HG02870 (cell line): ENCODE data around the gene LEFTY2.
"Not testable (repeated sequence)": the region's sequence is repeated elsewhere in the genome, so short reads cannot be mapped to it uniquely, and the experiment has no call there.

Source experiments
- ATAC-seq: cut with Tn5 transposase; IDR thresholded peaks from one replicate; pipeline ENCODE4 v1.9.1; 2021; ENCODE audit warnings: mild to moderate bottlenecking, moderate library complexity; ENCODE audit not compliant: unreplicated experiment

LEFTY2 gene

GRCh38 chr1:225908013-225908640 is 32.9 kb downstream of the LEFTY2 start:
- ATAC-seq, result no peak

GRCh38 chr1:225907341-225907740 is 33.7 kb downstream of the LEFTY2 start:
- no peak for ATAC-seq

- ATAC-seq, result no peak
Observed at GRCh38 chr1:225906467-225906866, 34.6 kb downstream of the LEFTY2 start.

- no peak for ATAC-seq
Observed at GRCh38 chr1:225903623-225904022, 37.4 kb downstream of the LEFTY2 start.

- ATAC-seq, result no peak
Observed at GRCh38 chr1:225899044-225899925, 41.7 kb downstream of the LEFTY2 start.

- ATAC-seq, result no peak
Observed at GRCh38 chr1:225897595-225898514, 43.2 kb downstream of the LEFTY2 start.

- ATAC-seq, result peak; percentile 100
Observed at GRCh38 chr1:225896937-225897549, 44.0 kb downstream of the LEFTY2 start.

GRCh38 chr1:225896494-225896893 is 44.5 kb downstream of the LEFTY2 start:
- no peak for ATAC-seq

- no peak for ATAC-seq
Observed at GRCh38 chr1:225892307-225892706, 48.7 kb downstream of the LEFTY2 start.

- ATAC-seq, result no peak
Observed at GRCh38 chr1:225891229-225891972, 49.6 kb downstream of the LEFTY2 start.

- ATAC-seq, result no peak
Observed at GRCh38 chr1:225890346-225891228, 50.4 kb downstream of the LEFTY2 start.

GRCh38 chr1:225889743-225890142 is 51.3 kb downstream of the LEFTY2 start:
- ATAC-seq, result no peak

- ATAC-seq, result no peak
Observed at GRCh38 chr1:225888898-225889601, 52.0 kb downstream of the LEFTY2 start, which contains the start of gene LEFTY1. TSS of gene LEFTY1 (minus strand) at chr1:225889146. CDS start at chr1:225889066, 80 bp downstream.

GRCh38 chr1:225888289-225888897 is 52.6 kb downstream of the LEFTY2 start:
- no peak for ATAC-seq

- not testable (repeated sequence) for ATAC-seq
Observed at GRCh38 chr1:225887554-225888288, 53.3 kb downstream of the LEFTY2 start.

GRCh38 chr1:225887030-225887314 is 54.0 kb downstream of the LEFTY2 start:
- ATAC-seq, result no peak
